ENCODE results near the gene FASN.

Gene FASN

DNA sequence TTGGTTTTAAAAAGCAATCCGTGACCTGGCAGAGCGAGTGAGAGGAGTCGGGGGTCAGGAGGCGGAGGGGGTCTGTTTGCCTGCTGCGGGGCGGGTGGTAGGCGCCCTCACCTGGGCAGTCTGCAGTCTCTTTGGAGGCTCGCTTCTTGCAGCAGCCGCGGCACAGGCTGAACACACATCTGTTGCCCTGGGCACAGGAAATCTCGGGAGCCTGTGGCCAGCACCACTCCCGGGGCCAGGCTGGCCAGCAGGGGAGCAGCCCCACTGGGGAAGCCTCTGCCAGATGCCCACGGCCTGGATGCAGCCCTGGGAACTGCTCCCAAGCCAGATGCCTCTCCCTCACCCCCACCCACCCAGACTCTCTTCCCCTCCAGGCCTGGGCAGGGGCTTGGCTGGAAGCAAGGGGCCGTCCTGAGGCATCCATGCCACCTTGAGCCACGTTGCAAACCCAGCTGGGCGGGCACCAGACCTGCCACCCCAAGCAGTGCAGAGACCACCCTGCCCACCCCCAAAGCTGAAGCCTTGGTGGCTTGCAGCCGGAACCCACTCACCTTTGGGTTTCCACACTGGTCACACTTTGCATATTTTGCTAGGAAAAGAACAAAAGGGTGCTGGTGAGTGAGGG, 39.7 kb downstream of the FASN start:
- no peaks in the 10 kb centered on the region for H3K9me3 ChIP-seq (ENCODE audit: control insufficient read depth, low read length)
- no peak overlapping the region for H3K4me3 ChIP-seq (ENCODE audit: low read depth, low read length)
- no peaks in the 10 kb centered on the region for H3K4me1 ChIP-seq
- H3K79me2 ChIP-seq, result no peaks in the 10 kb centered on the region
- H3K36me3 ChIP-seq (ENCODE audit: control insufficient read depth, insufficient read depth, low read length), result no peaks in the 10 kb centered on the region
- no peak overlapping the region for H2AFZ ChIP-seq
- H3K9ac ChIP-seq, result no peak overlapping the region
- no peaks in the 10 kb centered on the region for H3K27me3 ChIP-seq (ENCODE audit: control insufficient read depth, insufficient read depth, low read length)
- H3K4me2 ChIP-seq (ENCODE audit: low read length), result no peak overlapping the region
- TF ChIP-seq, protein P1, sequence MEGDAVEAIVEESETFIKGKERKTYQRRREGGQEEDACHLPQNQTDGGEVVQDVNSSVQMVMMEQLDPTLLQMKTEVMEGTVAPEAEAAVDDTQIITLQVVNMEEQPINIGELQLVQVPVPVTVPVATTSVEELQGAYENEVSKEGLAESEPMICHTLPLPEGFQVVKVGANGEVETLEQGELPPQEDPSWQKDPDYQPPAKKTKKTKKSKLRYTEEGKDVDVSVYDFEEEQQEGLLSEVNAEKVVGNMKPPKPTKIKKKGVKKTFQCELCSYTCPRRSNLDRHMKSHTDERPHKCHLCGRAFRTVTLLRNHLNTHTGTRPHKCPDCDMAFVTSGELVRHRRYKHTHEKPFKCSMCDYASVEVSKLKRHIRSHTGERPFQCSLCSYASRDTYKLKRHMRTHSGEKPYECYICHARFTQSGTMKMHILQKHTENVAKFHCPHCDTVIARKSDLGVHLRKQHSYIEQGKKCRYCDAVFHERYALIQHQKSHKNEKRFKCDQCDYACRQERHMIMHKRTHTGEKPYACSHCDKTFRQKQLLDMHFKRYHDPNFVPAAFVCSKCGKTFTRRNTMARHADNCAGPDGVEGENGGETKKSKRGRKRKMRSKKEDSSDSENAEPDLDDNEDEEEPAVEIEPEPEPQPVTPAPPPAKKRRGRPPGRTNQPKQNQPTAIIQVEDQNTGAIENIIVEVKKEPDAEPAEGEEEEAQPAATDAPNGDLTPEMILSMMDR (IDR thresholded peaks at IDR 0.05), result no peak
- H3K27ac ChIP-seq, result no peak overlapping the region

DNA sequence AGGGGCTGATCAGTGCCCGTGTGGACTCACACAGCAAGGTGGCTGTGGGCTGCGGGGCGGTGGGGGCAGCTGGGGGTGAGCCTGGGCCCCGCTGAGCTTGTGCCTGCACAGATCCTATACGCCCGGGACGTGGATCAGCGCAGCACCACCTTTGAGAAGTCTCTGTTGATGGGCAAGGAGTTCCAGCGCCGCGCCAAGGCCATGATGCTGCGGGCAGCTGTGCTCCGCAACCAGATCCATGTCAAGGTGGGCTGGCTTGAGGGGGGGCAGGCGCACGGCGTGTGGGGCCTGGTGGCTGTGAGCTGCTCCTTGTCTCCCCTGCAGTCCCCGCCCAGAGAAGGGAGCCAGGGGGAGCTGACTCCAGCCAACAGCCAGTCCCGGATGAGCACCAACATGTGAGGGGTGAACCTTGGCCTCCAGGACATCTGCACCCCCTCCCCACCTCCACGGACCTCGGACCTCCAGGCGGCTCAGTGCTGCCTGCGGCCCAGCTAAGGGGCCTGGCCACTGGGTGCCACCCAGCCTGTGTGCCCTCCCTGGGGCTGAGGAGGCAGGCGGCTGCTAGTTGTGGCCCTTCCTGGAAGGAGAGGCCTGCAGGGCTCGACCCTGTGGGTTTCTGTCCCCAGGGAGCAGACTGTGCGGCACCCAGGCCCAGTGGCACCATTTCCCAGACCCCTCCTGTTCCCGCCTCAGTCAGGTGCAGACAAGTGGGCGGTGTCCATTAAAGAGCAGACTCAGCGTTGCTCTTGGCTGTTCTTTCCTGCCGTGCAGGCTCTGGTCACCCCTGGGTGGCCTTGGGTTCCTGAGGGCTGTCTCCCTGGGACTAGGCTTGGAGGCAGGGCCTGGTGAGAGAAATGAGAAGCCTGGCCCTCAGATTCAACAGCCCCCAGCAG, 41.1 kb downstream of the FASN start:
- Histone ChIP-seq H3K9ac (no peak overlapping the region), H2AFZ (no peak overlapping the region), H3K36me3 (ENCODE audit: control insufficient read depth, insufficient read depth, low read length) (no peaks in the 10 kb centered on the region), H3K79me2 (no peaks in the 10 kb centered on the region), H3K4me3 (ENCODE audit: low read depth, low read length) (no peak overlapping the region), H3K4me1 (no peaks in the 10 kb centered on the region), H3K27ac (no peak overlapping the region), H3K4me2 (ENCODE audit: low read length) (peak overlapping the region; percentile 9), H3K27me3 (ENCODE audit: control insufficient read depth, insufficient read depth, low read length) (no peaks in the 10 kb centered on the region), H3K9me3 (ENCODE audit: control insufficient read depth, low read length) (no peaks in the 10 kb centered on the region)
- TF ChIP-seq, protein P1 (IDR thresholded peaks at IDR 0.05), result no peak

DNA sequence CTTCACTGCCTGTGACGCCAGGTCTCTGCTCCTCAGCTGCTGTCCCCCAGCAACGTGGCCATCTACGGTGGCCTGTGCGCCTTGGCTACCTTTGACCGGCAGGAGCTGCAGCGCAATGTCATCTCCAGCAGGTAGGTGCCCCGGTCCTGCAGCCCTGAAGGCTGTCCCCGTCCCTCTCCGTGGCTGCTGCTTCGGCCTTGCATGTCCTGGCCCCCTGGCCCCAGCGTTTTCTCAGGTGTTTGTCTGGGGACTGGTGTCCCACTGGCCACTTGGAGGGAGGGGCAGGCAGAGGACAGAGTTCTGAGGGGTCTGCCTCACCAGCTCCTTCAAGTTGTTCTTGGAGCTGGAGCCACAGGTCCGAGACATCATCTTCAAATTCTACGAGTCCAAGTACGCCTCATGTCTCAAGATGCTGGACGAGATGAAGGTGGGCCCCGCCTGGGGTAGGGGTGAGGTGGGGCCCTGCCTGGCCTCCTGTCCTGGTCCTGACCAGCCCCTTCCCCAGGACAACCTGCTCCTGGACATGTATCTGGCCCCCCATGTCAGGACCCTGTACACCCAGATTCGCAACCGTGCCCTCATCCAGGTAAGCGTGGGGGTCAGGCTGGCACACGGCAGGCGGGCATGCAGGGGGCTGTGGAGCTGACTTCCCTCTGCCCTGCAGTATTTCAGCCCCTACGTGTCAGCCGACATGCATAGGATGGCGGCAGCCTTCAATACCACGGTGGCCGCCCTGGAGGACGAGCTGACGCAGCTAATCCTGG, 41.9 kb downstream of the FASN start:
- no peaks in the 10 kb centered on the region for H3K9me3 ChIP-seq (ENCODE audit: control insufficient read depth, low read length)
- no peak overlapping the region for H3K4me2 ChIP-seq (ENCODE audit: low read length)
- H3K4me1 ChIP-seq, result no peaks in the 10 kb centered on the region
- TF ChIP-seq, protein P1 (IDR thresholded peaks at IDR 0.05), result no peak
- no peaks in the 10 kb centered on the region for H3K27me3 ChIP-seq (ENCODE audit: control insufficient read depth, insufficient read depth, low read length)
- no peak overlapping the region for H2AFZ ChIP-seq
- H3K9ac ChIP-seq, result no peak overlapping the region
- no peaks in the 10 kb centered on the region for H3K79me2 ChIP-seq
- no peak overlapping the region for H3K4me3 ChIP-seq (ENCODE audit: low read depth, low read length)
- H3K36me3 ChIP-seq (ENCODE audit: control insufficient read depth, insufficient read depth, low read length), result no peaks in the 10 kb centered on the region
- no peak overlapping the region for H3K27ac ChIP-seq

DNA sequence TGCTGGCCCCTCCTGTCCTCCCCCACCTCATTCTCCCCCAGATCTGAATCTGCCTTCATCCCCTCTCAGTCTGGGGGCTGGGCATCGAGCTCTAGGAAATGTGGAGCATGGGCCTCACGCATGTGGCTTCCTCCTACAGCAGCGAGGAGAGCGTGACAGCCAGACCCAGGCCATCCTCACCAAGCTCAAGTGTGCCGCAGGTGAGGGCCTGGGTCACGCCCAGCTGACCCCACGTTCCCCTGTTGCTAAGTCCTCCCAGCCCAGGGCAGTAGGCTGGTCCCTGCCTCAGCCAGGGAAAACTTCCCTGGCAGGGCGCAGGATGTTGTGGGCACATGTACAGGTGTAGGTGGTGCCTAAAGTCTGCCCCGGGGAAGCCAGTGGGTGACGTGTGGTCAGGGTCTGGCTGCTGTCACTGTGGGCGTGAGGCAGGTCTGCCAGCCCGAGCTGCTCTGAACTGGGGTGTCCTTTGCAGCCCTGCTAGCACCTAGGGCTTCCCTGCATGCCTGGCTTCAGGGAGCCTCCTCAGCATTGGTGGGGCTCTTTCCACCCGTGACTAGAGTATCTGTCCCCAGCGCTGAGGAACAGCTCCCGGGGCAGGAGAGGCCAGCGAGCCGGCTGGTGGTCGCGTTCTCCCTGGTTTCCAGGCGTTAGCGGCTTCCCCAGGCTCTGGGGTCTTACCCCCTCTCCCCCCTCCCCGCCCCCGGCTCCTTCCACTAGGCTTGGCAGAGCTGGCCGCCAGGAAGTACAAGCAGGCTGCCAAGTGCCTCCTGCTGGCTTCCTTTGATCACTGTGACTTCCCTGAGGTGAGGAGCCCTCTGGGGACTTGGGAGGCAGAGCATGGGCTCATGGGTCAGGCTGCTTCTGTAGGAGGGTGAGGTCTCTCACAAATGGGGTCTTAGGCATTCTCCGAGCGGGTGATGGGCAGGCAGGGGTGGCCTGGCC, 42.7 kb downstream of the FASN start:
- H3K36me3 ChIP-seq (ENCODE audit: control insufficient read depth, insufficient read depth, low read length), result no peaks in the 10 kb centered on the region
- no peaks in the 10 kb centered on the region for H3K27me3 ChIP-seq (ENCODE audit: control insufficient read depth, insufficient read depth, low read length)
- no peak overlapping the region for H3K4me2 ChIP-seq (ENCODE audit: low read length)
- H2AFZ ChIP-seq, result no peak overlapping the region
- no peak overlapping the region for H3K27ac ChIP-seq
- no peak overlapping the region for H3K4me3 ChIP-seq (ENCODE audit: low read depth, low read length)
- H3K79me2 ChIP-seq, result no peaks in the 10 kb centered on the region
- H3K4me1 ChIP-seq, result no peaks in the 10 kb centered on the region
- H3K9me3 ChIP-seq (ENCODE audit: control insufficient read depth, low read length), result no peaks in the 10 kb centered on the region
- TF ChIP-seq, protein P1 (IDR thresholded peaks at IDR 0.05), result no peak
- H3K9ac ChIP-seq, result no peak overlapping the region
